Neural progenitor cell (in vitro differentiated cells): ENCODE results near the gene SYT17. TPM values are rescaled to one million over a fixed set of nuclear protein-coding genes. Genes with fewer than 3 reads are reported as not detected.

Experiments used
- DNase-seq: peaks from one replicate; pipeline ENCODE4 v3.0.0-alpha.2; 2016; ENCODE audit warnings: low spot score
- H2AFZ ChIP-seq: fragments of 200-600 bp; sonication (generic); replicated peaks from 2 replicates; pipeline ENCODE4 v1.6.1; 2016; ENCODE audit warnings: antibody characterized with exemption
- H3F3A ChIP-seq: fragments of 200-600 bp; sonication (generic); 2 replicates; pipeline ENCODE4 v1.6.1; 2016; ENCODE audit warnings: antibody characterized with exemption, low read depth
- H3K27ac ChIP-seq: fragments of 200-600 bp; sonication (generic); 2 replicates; pipeline ENCODE4 v1.5.1; 2016; ENCODE audit warnings: mild to moderate bottlenecking
- H3K27me3 ChIP-seq: fragments of 200-600 bp; sonication (generic); 2 replicates; pipeline ENCODE4 v1.6.1; 2016; ENCODE audit warnings: mild to moderate bottlenecking, moderate library complexity
- H3K36me3 ChIP-seq: fragments of 200-600 bp; sonication (generic); 2 replicates; pipeline ENCODE4 v1.5.1; 2016
- H3K4me1 ChIP-seq: fragments of 200-600 bp; sonication (generic); 2 replicates; pipeline ENCODE4 v1.6.1; 2016; ENCODE audit warnings: mixed run types
- H3K4me2 ChIP-seq: fragments of 200-600 bp; sonication (generic); 2 replicates; pipeline ENCODE4 v1.6.1; 2016
- H3K4me3 ChIP-seq: fragments of 200-600 bp; sonication (generic); 2 replicates; pipeline ENCODE4 v1.5.1; 2016
- H3K79me2 ChIP-seq: fragments of 200-600 bp; sonication (generic); 2 replicates; pipeline ENCODE4 v1.6.1; 2016; ENCODE audit warnings: low read depth
- H3K9ac ChIP-seq: fragments of 200-600 bp; sonication (generic); 2 replicates; pipeline ENCODE4 v1.6.1; 2016
- H3K9me3 ChIP-seq: fragments of 200-600 bp; sonication (generic); 2 replicates; pipeline ENCODE4 v1.5.1; 2016; ENCODE audit warnings: low read depth
- H4K20me1 ChIP-seq: fragments of 200-600 bp; sonication (generic); 2 replicates; pipeline ENCODE4 v1.6.1; 2016; ENCODE audit warnings: low read depth
- H3K27ac Mint-ChIP-seq: 3 replicates; pipeline ENCODE4 v1.8.0; 2021; ENCODE audit warnings: mixed read lengths
- H3K27me3 Mint-ChIP-seq: 2 replicates; pipeline ENCODE4 v1.8.0; 2022; ENCODE audit warnings: low read depth, mild to moderate bottlenecking, inconsistent platforms, moderate library complexity, mixed read lengths; ENCODE audit not compliant: insufficient read depth
- H3K36me3 Mint-ChIP-seq: 3 replicates; pipeline ENCODE4 v1.8.0; 2021; ENCODE audit warnings: mixed read lengths
- H3K4me1 Mint-ChIP-seq: 3 replicates; pipeline ENCODE4 v1.8.0; 2021; ENCODE audit warnings: mixed read lengths
- H3K4me3 Mint-ChIP-seq: 3 replicates; pipeline ENCODE4 v1.8.0; 2021; ENCODE audit warnings: mild to moderate bottlenecking, moderate library complexity, mixed read lengths
- H3K9me3 Mint-ChIP-seq: 3 replicates; pipeline ENCODE4 v1.8.0; 2020; ENCODE audit warnings: mixed read lengths
- EZH2 ChIP-seq: fragments of 200-600 bp; sonication (generic); IDR thresholded peaks from 2 replicates; pipeline ENCODE4 v1.6.1; 2017; ENCODE audit warnings: antibody characterized with exemption, mild to moderate bottlenecking, moderate library complexity
- EZH2phosphoT487 ChIP-seq: fragments of 200-600 bp; sonication (generic); IDR thresholded peaks from 2 replicates; pipeline ENCODE4 v1.6.1; 2017; ENCODE audit warnings: antibody characterized with exemption
- total RNA-seq: library from RNA; depleted of rRNA; stranded (reverse); fragments of >200 nt; gene quantifications from 2 replicates; pipeline ENCODE4 v1.2.3, GENCODE V29; 2015; ENCODE audit warnings: low replicate concordance
- TF ChIP-seq, protein P1 (sequence below): fragments of 200-600 bp; sonication (generic); IDR thresholded peaks from 2 replicates; pipeline ENCODE4 v1.5.1; 2017; ENCODE audit warnings: antibody characterized with exemption, mild to moderate bottlenecking

SYT17 gene
- total RNA-seq, 1 donor from 2014 or later, result 7.2 TPM

DNA sequence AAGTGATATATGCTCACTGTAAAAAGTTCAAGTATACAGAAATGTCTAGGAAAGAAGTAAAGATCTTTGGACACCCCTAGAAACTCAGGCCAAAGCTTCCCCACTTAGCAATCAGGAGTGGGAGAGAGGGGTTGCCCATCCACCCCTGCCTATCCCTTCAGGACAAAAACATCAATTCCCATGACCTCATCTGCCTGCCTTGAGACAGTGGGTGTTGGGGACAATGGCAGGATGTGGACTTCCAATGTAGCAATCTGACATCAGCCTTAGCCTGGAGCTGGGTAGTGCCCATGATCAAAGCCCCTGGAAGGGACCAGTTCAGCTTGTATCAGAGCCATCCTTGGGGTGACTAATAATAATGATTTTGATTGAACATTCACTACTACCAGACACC lies 36.2 kb upstream of the SYT17 start:
- H3K4me1 Mint-ChIP-seq, result peaks cover 50% of the 10 kb centered on the region
- Histone ChIP-seq H3K79me2 (no peaks in the 10 kb centered on the region), H3K36me3 (no peaks in the 10 kb centered on the region), H3K4me2 (no peak overlapping the region), H3K4me1 (peaks cover 6% of the 10 kb centered on the region), H3K27ac (no peak overlapping the region), H3K9ac (no peak overlapping the region), H3F3A (no peaks in the 10 kb centered on the region), H2AFZ (no peak overlapping the region), H3K27me3 (no peaks in the 10 kb centered on the region), H3K9me3 (no peaks in the 10 kb centered on the region), H4K20me1 (no peaks in the 10 kb centered on the region), H3K4me3 (no peak overlapping the region)
- TF ChIP-seq EZH2, result no peak
- TF ChIP-seq, protein P1, sequence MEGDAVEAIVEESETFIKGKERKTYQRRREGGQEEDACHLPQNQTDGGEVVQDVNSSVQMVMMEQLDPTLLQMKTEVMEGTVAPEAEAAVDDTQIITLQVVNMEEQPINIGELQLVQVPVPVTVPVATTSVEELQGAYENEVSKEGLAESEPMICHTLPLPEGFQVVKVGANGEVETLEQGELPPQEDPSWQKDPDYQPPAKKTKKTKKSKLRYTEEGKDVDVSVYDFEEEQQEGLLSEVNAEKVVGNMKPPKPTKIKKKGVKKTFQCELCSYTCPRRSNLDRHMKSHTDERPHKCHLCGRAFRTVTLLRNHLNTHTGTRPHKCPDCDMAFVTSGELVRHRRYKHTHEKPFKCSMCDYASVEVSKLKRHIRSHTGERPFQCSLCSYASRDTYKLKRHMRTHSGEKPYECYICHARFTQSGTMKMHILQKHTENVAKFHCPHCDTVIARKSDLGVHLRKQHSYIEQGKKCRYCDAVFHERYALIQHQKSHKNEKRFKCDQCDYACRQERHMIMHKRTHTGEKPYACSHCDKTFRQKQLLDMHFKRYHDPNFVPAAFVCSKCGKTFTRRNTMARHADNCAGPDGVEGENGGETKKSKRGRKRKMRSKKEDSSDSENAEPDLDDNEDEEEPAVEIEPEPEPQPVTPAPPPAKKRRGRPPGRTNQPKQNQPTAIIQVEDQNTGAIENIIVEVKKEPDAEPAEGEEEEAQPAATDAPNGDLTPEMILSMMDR, result no peak
- no peak for TF ChIP-seq EZH2phosphoT487
- H3K27me3 Mint-ChIP-seq, result peaks cover 4% of the 10 kb centered on the region
- no peak overlapping the region for H3K4me3 Mint-ChIP-seq
- peaks cover 3% of the 10 kb centered on the region for H3K9me3 Mint-ChIP-seq
- DNase-seq, result no peak
- H3K36me3 Mint-ChIP-seq, result no peaks in the 10 kb centered on the region
- peak overlapping the region; percentile 42 for H3K27ac Mint-ChIP-seq

DNA sequence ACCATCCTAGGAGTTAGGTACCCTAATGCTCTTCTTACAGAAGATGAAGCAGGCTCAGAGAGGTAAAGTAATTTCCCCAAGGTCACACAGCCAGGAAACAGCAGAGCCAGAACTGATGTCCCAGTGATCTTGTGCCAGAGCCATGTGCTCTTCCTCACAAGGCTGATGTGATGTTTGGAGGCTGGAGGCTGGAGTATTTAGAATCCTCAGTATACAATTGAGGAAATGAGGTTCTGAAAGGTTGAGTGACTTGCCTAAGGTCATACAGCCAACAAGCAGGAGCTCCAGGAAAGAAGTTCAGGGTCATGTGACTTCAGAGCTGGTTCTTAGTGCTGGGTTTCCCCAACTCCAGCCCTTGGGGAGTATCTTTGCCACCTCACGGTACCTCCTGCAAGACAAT lies 35.8 kb upstream of the SYT17 start:
- Histone ChIP-seq H2AFZ (no peak overlapping the region), H3K27ac (no peak overlapping the region), H3K27me3 (no peaks in the 10 kb centered on the region), H3K79me2 (no peaks in the 10 kb centered on the region), H3K36me3 (no peaks in the 10 kb centered on the region), H3K4me1 (peaks cover 6% of the 10 kb centered on the region), H4K20me1 (no peaks in the 10 kb centered on the region), H3K9me3 (no peaks in the 10 kb centered on the region), H3K9ac (no peak overlapping the region), H3F3A (no peaks in the 10 kb centered on the region), H3K4me2 (no peak overlapping the region), H3K4me3 (no peak overlapping the region)
- Mint-ChIP-seq H3K27me3 (peaks cover 4% of the 10 kb centered on the region), H3K4me3 (no peak overlapping the region), H3K27ac (no peak overlapping the region), H3K9me3 (no peaks in the 10 kb centered on the region), H3K4me1 (peaks cover 55% of the 10 kb centered on the region), H3K36me3 (no peaks in the 10 kb centered on the region)
- TF ChIP-seq, protein P1, result no peak
- no peak for TF ChIP-seq EZH2
- TF ChIP-seq EZH2phosphoT487, result no peak
- no peak for DNase-seq

DNA sequence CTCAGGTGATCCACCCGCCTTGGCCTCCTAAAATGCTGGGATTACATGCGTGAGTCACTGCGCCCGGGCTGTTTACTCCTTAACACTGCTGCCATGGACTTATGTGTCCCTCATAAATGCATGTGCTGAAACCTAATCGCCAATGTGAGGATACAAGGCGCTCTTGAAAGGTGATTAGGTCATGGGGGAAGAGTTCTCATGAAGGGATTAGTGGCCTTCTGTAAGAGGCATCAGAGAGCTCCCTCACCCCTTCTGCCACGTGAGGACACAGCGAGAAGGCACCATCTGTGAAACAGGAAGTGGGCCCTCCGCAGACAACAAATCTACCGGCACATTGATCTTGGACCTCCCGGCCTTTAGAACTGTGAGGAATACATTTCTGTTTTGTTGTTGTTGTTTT lies 35.1 kb upstream of the SYT17 start:
- H3K27ac ChIP-seq, result no peak overlapping the region
- H3K27me3 Mint-ChIP-seq, result peaks cover 4% of the 10 kb centered on the region
- peaks cover 61% of the 10 kb centered on the region for H3K4me1 Mint-ChIP-seq
- H3K4me2 ChIP-seq, result no peak overlapping the region
- H3K27me3 ChIP-seq, result no peaks in the 10 kb centered on the region
- peaks cover 6% of the 10 kb centered on the region for H3K4me1 ChIP-seq
- H3K9ac ChIP-seq, result no peak overlapping the region
- no peak for DNase-seq
- no peak overlapping the region for H2AFZ ChIP-seq
- H3K9me3 ChIP-seq, result no peaks in the 10 kb centered on the region
- no peak for TF ChIP-seq EZH2phosphoT487
- no peak for TF ChIP-seq EZH2
- TF ChIP-seq, protein P1, result no peak
- H3K36me3 ChIP-seq, result no peaks in the 10 kb centered on the region
- H3K4me3 ChIP-seq, result no peak overlapping the region
- H3K36me3 Mint-ChIP-seq, result no peaks in the 10 kb centered on the region
- no peaks in the 10 kb centered on the region for H3K79me2 ChIP-seq
- H3K9me3 Mint-ChIP-seq, result no peaks in the 10 kb centered on the region
- H3K4me3 Mint-ChIP-seq, result no peak overlapping the region
- no peak overlapping the region for H3K27ac Mint-ChIP-seq
- H3F3A ChIP-seq, result no peaks in the 10 kb centered on the region
- H4K20me1 ChIP-seq, result no peaks in the 10 kb centered on the region
